ENCODE results near the gene CISTR.

The CISTR gene

DNA sequence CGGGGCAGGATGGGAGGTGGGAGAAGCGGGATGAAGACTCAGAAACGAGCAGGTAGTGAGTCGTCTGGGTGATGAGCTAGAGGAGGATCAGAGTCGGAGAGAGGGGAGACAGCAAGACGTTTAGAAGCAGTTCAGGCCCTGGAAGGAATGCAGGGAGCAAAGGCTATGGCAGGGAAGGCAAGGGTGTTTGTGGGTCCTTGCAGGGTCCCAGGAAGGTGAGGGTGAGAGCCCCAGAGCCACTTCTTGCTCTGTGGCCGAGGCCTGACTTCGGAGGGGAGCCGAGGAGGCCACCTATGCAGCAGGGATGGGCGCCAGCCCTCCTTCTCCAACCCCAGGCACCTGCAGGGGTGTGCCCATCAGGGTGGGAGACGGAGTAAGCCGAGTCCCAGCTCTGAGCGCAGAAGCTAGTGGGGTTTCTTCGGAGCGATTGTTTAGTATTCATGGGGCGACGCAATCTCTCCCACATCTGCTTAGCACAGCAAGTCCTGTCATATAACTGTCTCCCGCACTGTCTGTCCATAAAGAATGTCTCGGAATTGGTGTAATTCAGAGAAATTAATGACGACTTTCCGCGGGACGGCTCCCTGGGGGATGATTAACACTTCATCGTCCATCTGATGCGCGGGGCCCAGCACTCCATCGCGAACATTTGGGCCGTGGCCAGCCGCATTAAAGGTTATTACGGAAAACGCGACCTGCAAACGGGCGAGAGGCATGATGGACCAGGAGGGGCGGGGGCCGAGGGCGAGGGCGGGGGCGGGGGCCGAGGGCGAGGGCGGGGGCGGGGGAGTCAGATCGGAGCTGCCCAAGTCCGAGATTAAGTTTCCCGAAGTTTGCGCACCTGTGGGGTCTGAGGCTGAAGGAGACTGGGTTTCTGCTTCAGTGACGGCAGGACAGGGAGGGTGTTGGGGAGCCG lies 12.3 kb downstream of the CISTR start:
- no peak overlapping the region for H3K4me3 ChIP-seq (ENCODE audit: low read depth, low read length)
- DNase-seq (ENCODE audit: low read depth): no peak
- TF ChIP-seq, protein P1, sequence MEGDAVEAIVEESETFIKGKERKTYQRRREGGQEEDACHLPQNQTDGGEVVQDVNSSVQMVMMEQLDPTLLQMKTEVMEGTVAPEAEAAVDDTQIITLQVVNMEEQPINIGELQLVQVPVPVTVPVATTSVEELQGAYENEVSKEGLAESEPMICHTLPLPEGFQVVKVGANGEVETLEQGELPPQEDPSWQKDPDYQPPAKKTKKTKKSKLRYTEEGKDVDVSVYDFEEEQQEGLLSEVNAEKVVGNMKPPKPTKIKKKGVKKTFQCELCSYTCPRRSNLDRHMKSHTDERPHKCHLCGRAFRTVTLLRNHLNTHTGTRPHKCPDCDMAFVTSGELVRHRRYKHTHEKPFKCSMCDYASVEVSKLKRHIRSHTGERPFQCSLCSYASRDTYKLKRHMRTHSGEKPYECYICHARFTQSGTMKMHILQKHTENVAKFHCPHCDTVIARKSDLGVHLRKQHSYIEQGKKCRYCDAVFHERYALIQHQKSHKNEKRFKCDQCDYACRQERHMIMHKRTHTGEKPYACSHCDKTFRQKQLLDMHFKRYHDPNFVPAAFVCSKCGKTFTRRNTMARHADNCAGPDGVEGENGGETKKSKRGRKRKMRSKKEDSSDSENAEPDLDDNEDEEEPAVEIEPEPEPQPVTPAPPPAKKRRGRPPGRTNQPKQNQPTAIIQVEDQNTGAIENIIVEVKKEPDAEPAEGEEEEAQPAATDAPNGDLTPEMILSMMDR (IDR thresholded peaks at IDR 0.05; ENCODE audit: insufficient read depth, low read depth, low read length, missing control alignments): no peak

DNA sequence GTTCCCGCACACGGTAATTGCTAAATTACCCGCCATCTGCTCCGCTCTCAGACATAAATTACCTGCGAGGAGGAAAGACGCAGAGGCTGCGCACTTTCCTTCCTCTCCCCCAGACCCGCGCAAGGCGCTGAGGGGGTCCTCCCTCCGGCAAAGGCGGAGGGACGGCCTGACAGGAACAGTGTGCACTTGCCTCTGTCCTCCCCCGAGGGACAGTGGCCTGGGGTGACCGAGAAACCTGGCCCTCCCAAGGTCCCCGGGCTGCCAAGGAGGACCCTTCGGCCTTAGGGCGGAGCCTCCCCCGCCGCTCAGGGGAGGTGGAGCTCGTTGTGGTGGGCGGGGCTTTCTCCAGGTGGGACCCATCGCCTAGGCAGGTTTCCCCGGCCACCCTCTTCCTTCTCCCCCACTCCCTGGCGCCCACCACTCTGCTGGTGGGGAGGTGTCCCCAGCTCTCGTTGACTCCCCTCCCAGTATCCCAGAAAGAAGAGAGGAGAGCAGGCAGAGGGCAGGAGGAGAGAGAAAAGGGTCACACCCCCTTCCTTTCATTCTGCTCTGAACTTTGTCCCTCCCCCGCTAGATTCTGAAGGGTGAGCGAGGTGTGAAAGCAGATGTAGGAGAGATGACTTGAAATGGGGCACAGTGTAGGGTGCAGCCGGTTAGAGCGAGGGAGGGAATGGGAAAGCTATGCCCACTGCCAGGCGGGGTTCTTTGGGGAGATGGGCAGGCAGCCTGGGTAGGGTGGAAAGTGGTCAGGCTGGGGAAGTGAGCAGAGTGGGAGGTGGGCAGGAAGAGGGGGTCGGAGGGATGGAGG lies 13.2 kb downstream of the CISTR start:
- TF ChIP-seq, protein P1 (IDR thresholded peaks at IDR 0.05; ENCODE audit: insufficient read depth, low read depth, low read length, missing control alignments): no peak
- DNase-seq (ENCODE audit: low read depth): no peak
- no peak overlapping the region for H3K4me3 ChIP-seq (ENCODE audit: low read depth, low read length)

DNA sequence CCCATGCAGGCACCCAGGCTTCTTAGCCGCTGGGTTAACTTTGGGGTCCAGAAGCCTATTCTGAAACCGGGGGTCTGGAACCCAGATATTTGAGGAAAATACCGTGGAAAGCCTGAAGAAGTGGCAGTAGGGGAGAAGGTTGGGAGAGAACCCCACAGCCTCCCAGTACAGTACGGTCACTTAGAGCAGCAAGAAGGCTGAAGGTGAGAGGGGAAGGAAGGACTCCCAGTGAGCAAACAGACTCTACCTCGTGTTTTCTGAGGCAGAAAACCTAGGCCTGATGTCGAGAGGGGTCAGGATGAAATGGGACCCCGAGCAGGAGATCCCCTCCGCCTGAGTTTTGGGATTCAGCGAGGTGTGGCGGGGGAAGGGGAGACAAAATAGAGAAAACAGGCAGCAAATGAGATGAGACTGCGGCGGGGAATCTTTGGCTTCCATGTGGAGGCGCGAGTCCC lies 13.8 kb downstream of the CISTR start:
- TF ChIP-seq, protein P1 (IDR thresholded peaks at IDR 0.05; ENCODE audit: insufficient read depth, low read depth, low read length, missing control alignments): no peak
- no peak for DNase-seq (ENCODE audit: low read depth)
- H3K4me3 ChIP-seq (ENCODE audit: low read depth, low read length): no peak overlapping the region

DNA sequence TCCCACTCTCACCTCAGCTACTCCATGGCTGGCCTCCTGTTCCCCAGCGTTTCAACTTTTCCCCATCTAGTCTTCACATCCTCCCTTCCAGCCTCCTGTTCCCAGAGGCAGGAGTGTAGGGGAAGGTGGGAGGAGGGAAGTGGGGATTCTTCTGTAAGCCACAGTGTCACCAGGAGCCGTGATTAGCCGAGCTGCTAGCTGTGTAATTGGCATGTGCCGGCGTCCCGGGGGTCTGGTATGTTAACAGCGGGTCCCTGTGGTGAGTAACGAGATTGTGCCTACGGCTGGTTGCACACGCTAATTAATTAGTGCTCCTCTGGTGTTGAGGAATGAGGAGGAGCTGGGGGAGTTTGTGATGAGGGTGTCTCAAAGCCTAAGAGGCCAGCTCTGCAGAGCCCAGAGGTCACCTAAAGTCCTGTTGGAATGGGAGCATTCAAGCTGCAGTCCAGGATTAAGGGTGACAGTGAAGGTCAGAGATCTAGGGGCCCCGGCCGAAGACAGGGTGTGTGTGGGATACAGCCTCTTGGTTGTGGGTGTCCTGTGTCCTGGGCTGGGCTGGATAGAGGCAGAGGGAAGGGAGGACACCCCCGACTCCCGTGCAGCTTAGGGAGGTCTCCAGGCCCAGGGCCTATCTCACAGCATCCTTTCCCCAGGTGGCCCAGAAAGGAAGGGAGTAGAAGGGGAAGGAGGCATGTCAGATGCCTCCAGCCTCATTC lies 14.5 kb downstream of the CISTR start:
- H3K4me3 ChIP-seq (ENCODE audit: low read depth, low read length): no peak overlapping the region
- TF ChIP-seq, protein P1 (IDR thresholded peaks at IDR 0.05; ENCODE audit: insufficient read depth, low read depth, low read length, missing control alignments): no peak
- no peak for DNase-seq (ENCODE audit: low read depth)

DNA sequence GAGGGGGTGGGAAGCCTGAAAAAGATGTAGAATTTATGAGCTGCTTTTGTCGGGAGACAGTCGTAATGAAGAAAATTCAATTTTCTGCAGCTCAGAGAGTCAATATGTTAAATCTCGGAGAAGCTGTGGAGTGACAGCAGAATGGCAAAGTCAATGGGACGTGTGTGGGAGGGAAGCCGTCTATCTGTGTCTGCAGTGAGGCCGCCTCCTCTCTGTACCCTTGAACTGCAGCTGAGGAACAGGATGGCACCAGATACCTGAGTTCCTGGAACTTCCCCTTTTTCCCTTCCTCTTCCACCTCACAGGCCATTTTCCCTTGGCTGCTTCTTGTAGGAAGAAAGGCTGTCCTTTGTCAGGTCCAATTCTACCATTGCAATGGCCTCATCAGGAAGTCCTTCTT lies 15.2 kb downstream of the CISTR start:
- no peak overlapping the region for H3K4me3 ChIP-seq (ENCODE audit: low read depth, low read length)
- TF ChIP-seq, protein P1 (IDR thresholded peaks at IDR 0.05; ENCODE audit: insufficient read depth, low read depth, low read length, missing control alignments): no peak
- DNase-seq (ENCODE audit: low read depth): no peak

DNA sequence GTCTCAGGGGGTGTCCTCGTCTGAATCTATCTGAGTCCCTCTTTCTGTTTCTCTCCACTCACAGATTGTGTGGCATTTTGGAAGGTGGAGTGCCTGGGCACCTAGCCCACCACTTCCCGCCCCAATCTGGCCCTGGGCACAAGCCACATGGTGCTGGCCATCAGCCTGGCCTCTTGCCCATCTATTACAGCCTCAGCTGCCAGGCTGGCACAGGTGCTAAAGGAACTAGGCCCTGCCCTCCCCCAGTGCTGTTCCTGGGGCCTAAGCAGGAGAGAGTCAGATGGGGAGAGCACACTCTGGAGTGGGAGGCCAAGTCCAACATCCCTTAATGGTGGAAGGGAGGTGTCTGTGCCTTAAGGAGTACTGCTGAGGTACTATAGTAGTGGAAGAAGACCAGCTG lies 16.2 kb downstream of the CISTR start:
- DNase-seq (ENCODE audit: low read depth): no peak
- H3K4me3 ChIP-seq (ENCODE audit: low read depth, low read length): no peak overlapping the region
- TF ChIP-seq, protein P1 (IDR thresholded peaks at IDR 0.05; ENCODE audit: insufficient read depth, low read depth, low read length, missing control alignments): no peak

Measured in GM12865 (cell line).